ENCODE data around the gene TSPO.

Gene TSPO

DNA sequence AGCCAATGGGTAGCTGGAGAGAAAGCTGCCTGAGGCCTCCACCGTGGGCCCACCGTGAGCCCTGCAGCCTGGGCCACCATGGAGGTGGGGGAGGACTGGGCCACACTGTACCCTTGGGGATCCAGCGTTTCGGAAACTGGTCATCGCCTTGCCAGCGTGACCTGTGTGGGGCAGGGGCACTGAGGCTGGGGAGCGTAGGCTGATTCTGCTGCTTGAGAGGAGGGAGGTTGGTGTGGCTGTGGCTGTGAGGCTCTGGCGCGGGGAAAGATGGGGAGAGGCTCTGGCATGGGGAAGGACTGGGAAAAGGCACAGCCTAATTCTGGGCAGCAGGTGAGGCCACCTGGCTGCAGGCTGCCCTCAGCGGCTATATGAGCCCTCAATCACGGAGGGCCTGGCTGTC is 48.2 kb downstream of the TSPO start:
- DNase-seq: no peak

DNA sequence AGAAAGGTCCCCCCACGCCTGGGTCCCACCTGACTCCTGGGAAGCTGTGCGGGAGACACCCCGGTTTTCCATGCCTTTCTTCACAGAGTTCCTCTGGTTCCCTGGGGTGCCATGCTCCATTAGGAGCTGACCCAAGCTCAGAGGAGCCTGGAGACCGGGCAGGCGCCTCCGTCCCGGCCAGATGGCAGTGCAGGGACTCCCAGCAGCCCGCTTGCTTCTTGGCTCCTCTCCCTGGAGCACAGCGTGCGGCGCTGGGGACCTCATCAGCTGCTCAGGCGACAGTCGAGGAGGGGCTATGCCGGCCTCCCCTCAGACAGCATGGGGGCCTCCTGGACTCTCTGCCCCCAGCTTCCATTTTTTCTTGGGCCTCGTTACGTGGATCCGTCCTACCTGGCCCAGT is 48.7 kb downstream of the TSPO start:
- DNase-seq: no peak

DNA sequence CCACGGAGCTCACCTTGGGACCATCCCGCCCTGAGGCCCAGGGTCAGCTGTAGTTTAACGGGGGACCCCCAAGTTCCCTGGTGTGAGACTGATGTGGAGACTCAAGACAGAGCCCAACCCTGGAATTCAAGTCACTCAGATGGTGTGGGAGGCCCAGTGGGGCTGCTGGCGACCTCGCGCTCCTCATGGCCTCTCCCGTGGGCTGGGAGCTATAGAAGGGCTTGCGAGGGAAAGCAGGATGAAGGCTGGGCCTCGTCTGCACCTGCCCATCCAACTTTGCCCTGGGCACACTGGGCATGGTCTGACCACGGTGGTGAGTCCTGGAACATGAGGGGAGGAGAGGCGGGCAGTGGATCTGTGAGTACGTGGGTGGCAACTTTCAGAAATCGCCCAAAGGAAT is 49.2 kb downstream of the TSPO start:
- no peak for DNase-seq

DNA sequence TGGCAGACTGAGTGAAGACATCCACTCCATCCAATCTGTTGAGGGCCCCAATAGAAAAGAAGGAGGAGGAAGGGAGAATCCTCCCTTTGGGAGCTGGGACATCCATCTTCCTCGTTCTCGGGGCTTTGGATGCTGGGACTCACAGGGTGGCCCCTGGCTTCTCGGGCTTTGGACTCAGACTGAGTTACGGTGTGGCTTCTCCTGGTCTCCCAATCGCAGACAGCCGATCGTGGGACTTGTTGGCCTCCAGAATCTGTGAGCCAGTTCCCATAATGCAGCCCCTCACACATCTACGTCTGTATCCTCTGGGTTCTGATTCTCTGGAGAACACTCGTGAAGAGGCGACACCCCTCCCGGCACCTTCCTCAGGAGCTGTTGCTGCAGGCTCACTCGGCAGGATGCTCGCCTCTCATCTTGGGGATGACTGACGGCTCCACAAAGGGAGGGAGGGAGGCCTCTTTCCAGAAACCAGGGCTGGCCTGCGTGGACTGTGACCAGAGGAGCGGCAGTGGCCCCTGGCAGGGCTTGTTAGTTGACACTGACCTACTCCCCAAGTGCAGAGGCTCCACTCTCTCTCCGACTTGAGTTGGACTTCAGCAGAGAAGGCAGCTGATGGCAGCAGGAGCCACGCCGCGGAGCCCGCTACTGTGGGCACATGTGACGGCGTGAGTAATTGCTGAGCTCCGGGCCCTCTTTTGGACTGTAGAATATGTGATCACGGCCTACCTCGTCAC is 50.3 kb downstream of the TSPO start:
- DNase-seq: no peak

DNA sequence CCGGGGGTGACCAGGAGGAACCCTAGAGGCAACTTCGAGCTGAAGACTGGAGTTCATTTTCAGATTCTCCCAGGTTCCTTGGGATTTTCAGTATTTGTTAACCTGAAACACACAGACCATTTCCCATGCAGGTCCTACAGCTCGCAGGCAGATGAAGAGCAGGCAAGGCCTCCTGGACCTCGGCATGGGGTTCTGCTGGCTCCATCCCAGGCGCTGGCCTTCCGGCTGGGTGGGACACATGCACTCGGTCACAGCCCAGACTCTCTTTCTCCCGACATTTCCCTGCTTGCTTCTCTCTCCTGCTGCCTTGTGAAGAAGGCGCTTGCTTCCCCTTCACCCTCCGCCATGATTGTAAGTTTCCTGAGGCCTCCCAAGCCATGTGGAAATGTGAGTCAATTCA is 51.0 kb downstream of the TSPO start:
- DNase-seq: no peak

DNA sequence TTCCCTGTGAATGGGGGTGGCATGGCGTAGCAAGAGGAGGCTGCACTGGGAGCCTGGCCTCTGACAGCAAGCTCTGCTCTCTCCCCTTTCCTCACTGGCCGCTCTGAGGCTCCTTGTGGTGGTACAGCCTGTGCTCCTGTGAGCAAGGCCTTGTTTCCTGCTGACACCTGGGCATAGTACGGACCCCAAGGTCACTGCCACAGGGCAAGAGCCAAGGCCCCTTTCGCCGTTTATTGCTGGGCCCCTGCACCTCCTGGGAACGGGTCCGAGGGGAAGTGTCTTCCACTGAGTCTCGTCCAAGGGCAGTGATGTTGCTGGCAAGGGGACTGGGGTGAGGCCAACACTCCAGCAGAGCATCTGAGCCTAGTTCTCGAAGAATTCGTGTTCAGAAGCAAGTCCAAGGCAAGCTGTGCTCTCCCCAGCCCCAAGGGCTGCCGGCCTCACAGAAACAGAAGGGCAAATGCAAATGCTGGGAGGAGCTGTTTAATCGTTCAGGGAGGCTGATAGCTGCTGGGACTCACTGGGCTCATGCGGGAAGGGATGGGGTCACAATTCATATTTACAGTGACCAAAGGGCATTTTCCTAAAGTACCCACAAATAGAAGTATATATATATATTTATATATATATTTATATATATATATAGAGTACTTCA is 51.5 kb downstream of the TSPO start:
- DNase-seq: no peak

DNA sequence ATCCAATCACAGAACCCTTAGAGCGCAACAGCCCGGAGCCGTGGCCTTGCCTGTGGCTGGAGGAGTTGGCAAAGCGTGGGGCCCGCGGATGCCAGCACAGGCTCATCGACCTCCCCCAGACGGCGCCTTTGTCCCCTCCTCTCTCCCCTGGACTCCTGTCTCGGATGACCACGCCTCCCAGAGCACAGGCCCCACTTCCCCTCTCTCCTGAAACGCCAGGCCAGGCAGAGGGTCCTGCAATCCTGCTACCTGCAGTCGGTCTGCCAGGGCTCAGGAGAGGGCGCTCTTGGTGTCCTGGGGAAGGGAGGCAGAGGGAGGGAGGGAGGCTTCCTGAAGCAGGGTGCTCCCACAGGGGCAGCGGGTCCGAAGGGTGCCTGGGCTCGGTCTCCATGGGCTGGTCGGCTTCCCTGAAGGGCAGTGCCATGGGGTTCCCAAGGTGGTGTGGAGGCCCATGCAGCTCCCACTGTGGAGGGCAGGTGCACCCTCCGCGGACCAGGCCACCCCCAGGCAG is 52.2 kb downstream of the TSPO start:
- no peak for DNase-seq

DNA sequence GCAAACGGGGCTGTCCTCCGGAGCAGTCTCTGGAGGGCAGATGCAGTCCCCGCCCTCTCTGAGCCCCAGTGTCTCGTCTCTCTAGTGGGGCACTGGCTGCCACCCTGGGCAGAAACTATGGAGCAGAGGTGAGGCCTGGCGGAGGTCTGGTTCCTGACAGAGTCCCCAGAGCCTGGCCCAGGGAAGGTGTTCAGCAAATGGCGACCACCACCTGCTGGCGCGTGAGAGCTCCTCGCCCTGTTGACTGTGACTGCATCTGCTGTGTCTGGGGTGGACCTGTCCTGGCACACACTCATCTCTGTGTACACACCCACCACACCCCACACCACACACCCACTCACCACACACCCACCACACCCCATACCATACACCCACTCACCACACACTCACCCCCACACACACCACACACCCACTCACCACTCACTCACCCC is 53.9 kb downstream of the TSPO start:
- DNase-seq: no peak

DNA sequence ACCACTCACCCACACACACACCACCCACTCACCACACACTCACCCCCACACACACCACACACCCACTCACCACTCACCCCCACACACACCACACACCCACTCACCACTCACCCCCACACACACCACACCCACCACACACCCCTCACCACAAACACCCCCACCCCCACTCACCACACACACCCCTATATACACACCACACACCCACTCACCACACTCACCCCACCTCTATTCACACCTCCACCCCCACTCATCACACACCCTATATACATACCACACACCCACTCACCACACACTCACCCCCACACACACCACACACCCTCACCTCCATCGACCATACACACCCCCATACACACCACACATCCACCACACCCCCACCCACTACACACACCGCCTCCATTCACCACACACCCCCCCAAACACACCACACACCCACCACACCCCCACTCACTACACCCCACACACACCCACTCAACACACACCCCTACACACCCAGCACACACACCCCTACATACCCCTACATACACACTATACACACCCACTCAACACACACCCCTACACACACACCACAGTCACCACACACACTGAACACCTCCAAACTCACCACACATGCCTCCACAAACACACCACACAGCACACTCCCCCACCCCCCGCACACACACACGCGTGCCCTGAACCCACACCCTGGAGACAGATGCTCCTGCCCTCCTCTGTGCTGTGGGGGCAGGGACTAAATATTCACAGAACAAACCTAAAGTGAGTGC is 54.6 kb downstream of the TSPO start:
- DNase-seq: peak in 1 of 56 donors; percentile 48

DNA sequence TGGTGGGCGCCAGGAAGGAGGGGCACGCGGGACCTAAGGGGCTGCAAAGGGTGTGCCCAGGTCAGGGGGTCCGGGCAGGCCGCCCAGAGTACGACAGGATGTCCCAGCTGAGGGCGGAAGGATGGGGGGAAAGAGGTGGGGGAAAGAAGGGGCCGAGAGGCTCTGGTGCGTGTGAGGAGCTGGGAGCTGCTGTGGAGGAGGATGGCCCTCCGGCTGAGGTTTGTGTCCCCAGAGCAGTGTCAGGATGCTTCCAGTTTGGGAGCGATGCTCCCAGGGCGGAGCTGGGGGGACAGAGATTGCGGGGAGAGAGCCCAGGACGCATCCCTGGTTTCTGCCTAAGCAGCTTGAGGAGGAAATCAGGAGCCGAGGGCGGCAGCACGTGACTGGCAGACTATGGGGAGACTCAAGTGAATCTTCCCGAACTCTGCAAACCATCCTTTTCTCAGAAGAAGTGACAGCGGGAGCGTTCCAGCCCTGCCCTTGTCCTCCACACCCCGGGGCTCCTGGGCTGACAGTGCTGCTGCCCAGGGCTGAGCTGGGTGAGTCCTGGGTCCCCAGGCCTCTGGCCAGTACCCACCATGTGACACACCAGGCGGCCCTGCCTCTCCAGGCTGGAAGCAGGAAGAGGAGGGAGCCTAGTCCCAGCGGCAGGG is 55.3 kb downstream of the TSPO start:
- peak in 3 of 56 donors; percentile 7 to 48 (median 29) for DNase-seq

DNA sequence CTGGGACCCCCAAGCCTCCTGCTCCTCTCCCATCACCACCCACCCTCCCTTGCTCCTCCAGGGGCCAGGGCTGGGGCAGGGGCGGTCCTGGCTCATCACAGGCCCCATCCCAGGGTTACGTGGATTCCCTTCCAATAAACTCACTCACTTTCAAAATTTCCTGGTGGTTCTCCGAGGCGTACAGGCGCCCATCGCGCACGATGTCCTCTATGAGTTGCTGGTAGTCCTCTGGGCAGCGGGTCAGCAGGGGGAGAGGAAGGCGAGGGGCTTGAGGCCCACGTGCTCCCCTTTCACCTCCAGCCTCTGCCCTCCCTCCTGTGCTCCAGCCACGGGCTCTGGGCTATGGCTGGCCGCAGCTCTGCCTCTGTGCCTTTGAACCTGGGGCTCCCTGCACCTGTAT is 56.0 kb downstream of the TSPO start:
- no peak for DNase-seq

DNA sequence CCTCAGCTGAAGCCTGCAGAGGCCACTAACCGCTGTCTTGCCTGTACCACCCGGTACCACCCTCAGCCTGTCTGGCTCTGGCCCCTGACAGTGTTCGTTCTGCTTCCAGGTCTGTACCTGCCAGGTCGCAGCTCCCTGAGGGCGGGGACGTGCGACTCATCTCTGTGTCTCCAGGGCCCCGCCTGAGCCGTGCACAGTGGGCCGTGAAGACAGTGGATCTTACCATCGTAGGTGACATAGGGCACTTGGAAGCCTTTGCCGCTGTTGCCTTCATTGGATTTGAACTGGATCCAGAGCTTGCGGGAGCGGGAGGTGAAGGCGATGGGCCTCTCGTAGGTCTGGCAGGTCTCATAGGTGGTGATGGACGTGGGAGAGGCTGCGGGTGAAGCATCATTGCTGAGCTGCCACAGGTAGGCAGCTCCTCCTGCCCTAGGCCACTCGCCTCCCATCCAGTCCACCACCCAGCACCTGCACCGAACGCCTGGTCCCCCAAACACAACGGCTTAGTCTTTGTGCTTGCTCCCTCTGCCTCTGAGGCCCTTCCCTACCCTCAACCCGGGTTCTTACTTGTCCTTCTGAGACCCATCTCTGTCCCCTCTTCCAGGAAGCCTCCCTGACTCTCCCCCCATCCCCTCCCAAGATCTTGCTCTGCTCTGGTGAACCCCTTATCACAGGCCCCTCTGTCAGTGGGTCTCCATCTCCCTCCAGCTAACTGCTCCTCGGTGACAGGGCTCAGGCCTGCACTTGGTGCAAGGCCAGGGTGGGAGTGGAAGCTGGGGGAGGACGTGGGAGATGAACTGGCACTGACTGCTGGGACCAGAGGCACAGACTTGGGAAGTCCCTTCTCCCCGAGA is 56.7 kb downstream of the TSPO start:
- DNase-seq: no peak

DNA sequence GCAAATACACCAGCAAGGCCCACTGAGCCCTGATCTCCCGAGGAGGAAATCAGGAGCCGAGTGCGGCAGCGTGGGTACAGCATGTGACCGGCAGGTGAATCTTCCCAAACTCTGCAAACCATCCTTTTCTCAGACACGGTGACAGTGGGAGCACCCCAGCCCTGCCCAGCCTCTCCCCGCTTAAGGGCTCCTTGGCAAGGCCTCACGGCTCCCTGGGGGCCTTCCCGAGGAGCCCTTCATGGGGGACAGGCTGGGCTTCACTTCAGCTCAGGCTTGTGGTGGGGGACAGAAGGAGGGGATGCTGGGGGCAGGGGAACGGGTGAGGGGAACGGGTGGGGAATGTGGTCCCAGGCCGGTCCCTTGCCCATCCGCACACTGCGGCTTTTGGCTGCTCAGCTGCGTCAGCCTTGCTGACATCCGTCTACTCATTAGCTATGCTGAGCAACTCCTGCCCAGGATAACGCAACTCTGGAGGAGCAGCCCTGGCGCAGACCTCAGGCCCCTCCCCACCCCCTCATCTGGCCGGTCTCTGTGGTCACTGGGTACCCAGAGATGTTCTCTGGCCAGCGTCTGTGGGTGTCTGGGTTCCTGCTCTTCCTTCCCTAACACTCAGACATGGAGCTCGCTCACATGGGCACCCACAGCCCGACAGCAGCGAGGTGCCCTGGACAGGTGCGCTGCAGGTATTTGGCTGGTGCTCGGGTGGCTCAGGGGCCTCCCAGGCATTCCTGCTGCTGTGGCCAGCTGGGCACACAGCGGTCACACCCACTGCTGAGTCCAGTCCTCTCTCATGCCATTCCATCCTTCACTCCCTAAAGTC is 57.6 kb downstream of the TSPO start:
- DNase-seq: no peak

DNA sequence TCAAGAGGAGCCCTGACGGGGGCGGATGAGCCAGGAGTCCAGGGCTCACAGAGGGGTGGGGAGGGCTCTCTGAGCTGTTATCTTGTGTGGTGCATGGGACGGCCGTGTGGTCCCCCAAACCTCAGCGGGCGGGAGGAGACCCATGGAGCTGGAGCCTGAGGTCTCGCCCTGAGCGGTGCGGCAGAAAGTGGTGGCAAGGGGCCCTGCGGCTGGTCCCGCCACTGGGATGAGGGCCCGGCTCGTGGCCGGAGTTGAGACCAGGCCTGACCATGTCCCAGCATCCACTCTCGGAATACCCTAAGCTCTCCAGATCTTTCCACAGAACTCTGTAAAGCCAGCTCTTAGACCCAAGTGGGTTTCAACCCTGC is 58.1 kb downstream of the TSPO start:
- DNase-seq: no peak

DNA sequence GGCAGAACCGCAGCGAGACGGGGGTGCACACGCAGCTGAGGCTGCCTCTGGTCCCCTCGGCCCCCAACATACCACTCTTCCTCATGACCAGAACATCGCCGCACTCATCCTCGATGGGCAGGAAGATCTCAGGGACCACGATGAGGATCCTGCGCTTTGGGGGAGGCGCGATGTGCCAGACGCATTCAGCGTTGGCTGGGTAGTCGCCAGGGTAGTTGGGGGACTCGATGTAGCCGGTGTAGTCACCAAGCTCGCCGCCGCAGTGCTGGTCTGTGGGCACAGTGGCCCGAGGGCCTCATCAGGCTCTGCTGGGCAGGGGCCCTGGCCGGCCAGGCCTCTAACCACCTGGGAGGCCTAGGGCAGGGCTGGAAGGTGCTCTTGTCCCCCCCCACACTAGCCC is 58.6 kb downstream of the TSPO start:
- DNase-seq: no peak

DNA sequence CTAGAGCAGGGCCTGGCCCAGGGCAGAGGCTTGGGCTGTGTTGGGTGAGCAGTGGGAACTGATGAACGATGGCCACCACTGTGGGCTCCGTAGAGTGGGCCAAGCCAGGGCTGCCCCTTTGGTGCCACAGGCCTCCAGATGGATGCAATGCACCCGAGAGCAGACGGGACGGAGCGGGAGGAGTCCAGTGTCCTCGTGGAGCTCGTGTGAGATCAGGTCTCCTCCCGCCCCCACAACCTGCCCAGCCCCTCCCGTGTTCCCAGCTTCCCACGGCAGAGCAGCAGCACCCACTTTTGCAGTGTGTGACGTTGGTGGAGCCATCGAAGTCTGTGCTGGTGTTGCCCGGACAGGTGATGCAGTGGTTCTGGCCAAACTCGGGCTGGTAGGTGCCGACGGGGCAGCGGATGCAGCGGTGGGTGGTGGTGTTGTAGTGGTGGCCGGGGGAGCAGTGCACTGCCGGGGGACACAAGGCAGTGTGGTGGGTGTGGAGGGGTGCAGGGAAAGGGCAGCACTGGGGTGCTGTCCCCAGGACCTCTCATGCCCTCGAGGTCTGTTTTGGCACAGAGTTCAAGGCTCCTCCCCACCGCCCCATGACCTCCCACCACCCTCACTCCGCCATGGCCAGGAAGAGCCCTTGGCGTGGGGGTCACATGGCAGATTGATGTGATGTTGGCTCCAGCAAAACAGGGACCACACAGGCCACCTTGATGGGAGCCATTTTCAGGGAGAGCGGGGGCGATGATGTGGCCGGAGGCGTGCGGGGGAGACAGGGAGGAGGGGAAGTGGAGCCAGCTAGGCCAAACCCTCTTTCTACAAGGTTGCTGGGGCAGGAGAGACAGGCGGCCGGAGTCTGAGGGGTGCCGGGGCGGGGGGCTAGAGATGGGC is 59.5 kb downstream of the TSPO start:
- no peak for DNase-seq

DNA sequence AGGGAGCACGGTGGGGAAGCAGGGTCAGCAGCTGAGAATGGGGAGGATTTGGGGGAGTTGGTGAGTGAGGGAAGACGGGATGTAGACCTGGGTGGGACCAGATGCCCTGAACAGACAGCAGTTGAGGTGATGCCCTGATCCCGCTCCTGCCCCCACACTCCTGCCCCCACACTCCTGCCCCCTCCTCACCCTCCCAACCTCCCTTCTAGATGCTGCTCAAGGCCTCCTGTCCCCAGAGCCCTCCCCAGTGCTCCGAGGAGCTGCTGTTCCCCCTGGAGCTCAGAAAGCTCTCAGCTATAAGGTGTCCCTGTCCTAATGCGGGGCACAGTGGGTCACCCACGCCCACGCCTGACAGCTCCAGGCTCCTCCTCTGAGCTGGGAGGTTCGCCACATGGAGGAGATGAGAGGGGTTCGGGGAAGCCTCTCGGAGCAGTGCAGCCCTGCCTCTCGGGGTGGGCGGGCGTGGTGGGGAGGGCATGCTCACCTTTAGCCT is 60.6 kb downstream of the TSPO start:
- DNase-seq: no peak

DNA sequence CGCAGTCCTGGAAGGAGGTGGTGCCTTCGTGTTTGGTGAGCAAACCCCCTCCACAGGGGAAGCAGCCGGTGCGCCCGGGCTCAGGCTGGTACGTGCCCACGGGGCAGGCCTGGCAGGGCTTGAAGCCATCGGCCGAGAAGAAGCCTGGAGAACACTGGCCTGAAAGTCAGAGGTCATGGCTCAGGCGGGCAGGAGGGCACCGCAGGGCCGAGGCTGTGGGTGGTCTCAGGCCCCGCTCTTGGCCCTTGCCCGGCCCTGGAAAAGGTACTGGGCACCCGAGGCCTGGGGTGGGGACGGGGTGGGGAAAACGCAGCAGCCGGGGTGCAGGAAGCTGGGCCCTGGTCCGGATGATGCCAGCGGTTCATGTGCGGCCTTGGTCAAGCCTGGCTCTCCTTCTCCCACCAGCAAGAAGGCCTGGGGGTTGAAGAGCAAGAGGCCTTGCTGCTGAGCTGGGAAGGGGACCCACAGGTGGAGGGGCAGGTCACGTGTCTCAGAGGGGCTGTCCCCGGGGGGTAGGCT is 61.1 kb downstream of the TSPO start:
- no peak for DNase-seq
